PC-3 (cell line): ENCODE results near the gene UBASH3B.

Experiments used
- EZH2phosphoT487 ChIP-seq: fragments of 300-600 bp; sonication (generic); IDR thresholded peaks from 2 replicates; pipeline ENCODE4 v1.6.1; 2018; ENCODE audit warnings: mild to moderate bottlenecking, antibody characterized with exemption, low read length, borderline replicate concordance
- TF ChIP-seq, protein P1 (sequence below): fragments of 300-600 bp; sonication (generic); conservative IDR thresholded peaks from 2 replicates; pipeline ENCODE4 v1.5.1; 2017; ENCODE audit warnings: antibody characterized with exemption, low read depth, mild to moderate bottlenecking, low read length

DNA sequence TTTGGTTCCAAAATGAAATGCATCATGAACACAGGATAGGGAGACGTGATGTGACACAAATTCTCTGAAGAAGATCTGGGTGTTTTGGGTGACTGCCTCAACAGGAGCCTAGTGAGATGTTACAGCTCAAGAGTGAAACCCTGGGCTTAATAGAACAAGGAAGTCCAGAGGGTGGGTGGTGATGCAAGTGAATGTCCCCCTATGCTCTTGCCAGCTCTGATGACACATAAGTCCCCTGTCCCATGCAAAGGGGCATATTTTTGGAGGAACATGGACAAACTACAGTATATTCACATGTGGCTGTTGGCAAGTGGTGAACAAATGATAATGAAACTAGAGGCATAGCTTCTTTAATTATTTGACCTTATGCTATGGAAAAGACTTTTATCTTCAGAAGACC lies 191.9 kb downstream of the UBASH3B start:
- TF ChIP-seq, protein P1, sequence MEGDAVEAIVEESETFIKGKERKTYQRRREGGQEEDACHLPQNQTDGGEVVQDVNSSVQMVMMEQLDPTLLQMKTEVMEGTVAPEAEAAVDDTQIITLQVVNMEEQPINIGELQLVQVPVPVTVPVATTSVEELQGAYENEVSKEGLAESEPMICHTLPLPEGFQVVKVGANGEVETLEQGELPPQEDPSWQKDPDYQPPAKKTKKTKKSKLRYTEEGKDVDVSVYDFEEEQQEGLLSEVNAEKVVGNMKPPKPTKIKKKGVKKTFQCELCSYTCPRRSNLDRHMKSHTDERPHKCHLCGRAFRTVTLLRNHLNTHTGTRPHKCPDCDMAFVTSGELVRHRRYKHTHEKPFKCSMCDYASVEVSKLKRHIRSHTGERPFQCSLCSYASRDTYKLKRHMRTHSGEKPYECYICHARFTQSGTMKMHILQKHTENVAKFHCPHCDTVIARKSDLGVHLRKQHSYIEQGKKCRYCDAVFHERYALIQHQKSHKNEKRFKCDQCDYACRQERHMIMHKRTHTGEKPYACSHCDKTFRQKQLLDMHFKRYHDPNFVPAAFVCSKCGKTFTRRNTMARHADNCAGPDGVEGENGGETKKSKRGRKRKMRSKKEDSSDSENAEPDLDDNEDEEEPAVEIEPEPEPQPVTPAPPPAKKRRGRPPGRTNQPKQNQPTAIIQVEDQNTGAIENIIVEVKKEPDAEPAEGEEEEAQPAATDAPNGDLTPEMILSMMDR, result no peak
- TF ChIP-seq EZH2phosphoT487, result no peak
